Neural progenitor cell (in vitro differentiated cells): Measurements from ENCODE around the gene PUS10. TPM values are rescaled to one million over a fixed set of nuclear protein-coding genes. Genes with fewer than 3 reads are reported as not detected.
"Not testable (repeated sequence)": the region's sequence is repeated elsewhere in the genome, so short reads cannot be mapped to it uniquely, and the experiment has no call there.

Experiments used
- DNase-seq: peaks from one replicate; pipeline ENCODE4 v3.0.0-alpha.2; 2016; ENCODE audit warnings: low spot score
- H2AFZ ChIP-seq: fragments of 200-600 bp; sonication (generic); replicated peaks from 2 replicates; pipeline ENCODE4 v1.6.1; 2016; ENCODE audit warnings: antibody characterized with exemption
- H3F3A ChIP-seq: fragments of 200-600 bp; sonication (generic); 2 replicates; pipeline ENCODE4 v1.6.1; 2016; ENCODE audit warnings: antibody characterized with exemption, low read depth
- H3K27ac ChIP-seq: fragments of 200-600 bp; sonication (generic); 2 replicates; pipeline ENCODE4 v1.5.1; 2016; ENCODE audit warnings: mild to moderate bottlenecking
- H3K27me3 ChIP-seq: fragments of 200-600 bp; sonication (generic); 2 replicates; pipeline ENCODE4 v1.6.1; 2016; ENCODE audit warnings: mild to moderate bottlenecking, moderate library complexity
- H3K36me3 ChIP-seq: fragments of 200-600 bp; sonication (generic); 2 replicates; pipeline ENCODE4 v1.5.1; 2016
- H3K4me1 ChIP-seq: fragments of 200-600 bp; sonication (generic); 2 replicates; pipeline ENCODE4 v1.6.1; 2016; ENCODE audit warnings: mixed run types
- H3K4me2 ChIP-seq: fragments of 200-600 bp; sonication (generic); 2 replicates; pipeline ENCODE4 v1.6.1; 2016
- H3K4me3 ChIP-seq: fragments of 200-600 bp; sonication (generic); 2 replicates; pipeline ENCODE4 v1.5.1; 2016
- H3K79me2 ChIP-seq: fragments of 200-600 bp; sonication (generic); 2 replicates; pipeline ENCODE4 v1.6.1; 2016; ENCODE audit warnings: low read depth
- H3K9ac ChIP-seq: fragments of 200-600 bp; sonication (generic); 2 replicates; pipeline ENCODE4 v1.6.1; 2016
- H3K9me3 ChIP-seq: fragments of 200-600 bp; sonication (generic); 2 replicates; pipeline ENCODE4 v1.5.1; 2016; ENCODE audit warnings: low read depth
- H4K20me1 ChIP-seq: fragments of 200-600 bp; sonication (generic); 2 replicates; pipeline ENCODE4 v1.6.1; 2016; ENCODE audit warnings: low read depth
- H3K27ac Mint-ChIP-seq: 3 replicates; pipeline ENCODE4 v1.8.0; 2021; ENCODE audit warnings: mixed read lengths
- H3K27me3 Mint-ChIP-seq: 2 replicates; pipeline ENCODE4 v1.8.0; 2022; ENCODE audit warnings: low read depth, mild to moderate bottlenecking, inconsistent platforms, moderate library complexity, mixed read lengths; ENCODE audit not compliant: insufficient read depth
- H3K36me3 Mint-ChIP-seq: 3 replicates; pipeline ENCODE4 v1.8.0; 2021; ENCODE audit warnings: mixed read lengths
- H3K4me1 Mint-ChIP-seq: 3 replicates; pipeline ENCODE4 v1.8.0; 2021; ENCODE audit warnings: mixed read lengths
- H3K4me3 Mint-ChIP-seq: 3 replicates; pipeline ENCODE4 v1.8.0; 2021; ENCODE audit warnings: mild to moderate bottlenecking, moderate library complexity, mixed read lengths
- H3K9me3 Mint-ChIP-seq: 3 replicates; pipeline ENCODE4 v1.8.0; 2020; ENCODE audit warnings: mixed read lengths
- EZH2 ChIP-seq: fragments of 200-600 bp; sonication (generic); IDR thresholded peaks from 2 replicates; pipeline ENCODE4 v1.6.1; 2017; ENCODE audit warnings: antibody characterized with exemption, mild to moderate bottlenecking, moderate library complexity
- EZH2phosphoT487 ChIP-seq: fragments of 200-600 bp; sonication (generic); IDR thresholded peaks from 2 replicates; pipeline ENCODE4 v1.6.1; 2017; ENCODE audit warnings: antibody characterized with exemption
- total RNA-seq: library from RNA; depleted of rRNA; stranded (reverse); fragments of >200 nt; gene quantifications from 2 replicates; pipeline ENCODE4 v1.2.3, GENCODE V29; 2015; ENCODE audit warnings: low replicate concordance
- TF ChIP-seq, protein P1 (sequence below): fragments of 200-600 bp; sonication (generic); IDR thresholded peaks from 2 replicates; pipeline ENCODE4 v1.5.1; 2017; ENCODE audit warnings: antibody characterized with exemption, mild to moderate bottlenecking

Gene PUS10
- total RNA-seq, 1 donor from 2014 or later = 11.3 TPM

DNA sequence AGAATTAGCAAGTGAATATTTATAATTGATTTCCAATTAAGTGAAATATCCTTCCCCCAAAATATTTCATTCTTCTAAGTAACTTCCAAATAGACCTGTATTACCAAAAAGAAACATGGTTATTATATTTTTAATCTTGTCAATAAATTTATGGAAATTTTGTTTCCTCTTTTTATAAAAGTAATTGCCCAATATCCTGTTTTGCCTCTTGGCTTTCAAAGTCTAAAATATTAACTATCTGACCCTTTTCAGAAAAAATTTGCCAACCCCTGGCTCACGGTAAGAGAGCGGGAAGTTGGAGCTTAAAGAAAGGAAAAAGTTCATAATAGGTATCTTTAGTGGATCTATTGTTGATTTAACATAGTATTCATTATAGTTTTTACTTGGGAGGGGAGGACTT is 27.2 kb upstream of the PUS10 start:
- TF ChIP-seq EZH2 = no peak
- TF ChIP-seq, protein P1, sequence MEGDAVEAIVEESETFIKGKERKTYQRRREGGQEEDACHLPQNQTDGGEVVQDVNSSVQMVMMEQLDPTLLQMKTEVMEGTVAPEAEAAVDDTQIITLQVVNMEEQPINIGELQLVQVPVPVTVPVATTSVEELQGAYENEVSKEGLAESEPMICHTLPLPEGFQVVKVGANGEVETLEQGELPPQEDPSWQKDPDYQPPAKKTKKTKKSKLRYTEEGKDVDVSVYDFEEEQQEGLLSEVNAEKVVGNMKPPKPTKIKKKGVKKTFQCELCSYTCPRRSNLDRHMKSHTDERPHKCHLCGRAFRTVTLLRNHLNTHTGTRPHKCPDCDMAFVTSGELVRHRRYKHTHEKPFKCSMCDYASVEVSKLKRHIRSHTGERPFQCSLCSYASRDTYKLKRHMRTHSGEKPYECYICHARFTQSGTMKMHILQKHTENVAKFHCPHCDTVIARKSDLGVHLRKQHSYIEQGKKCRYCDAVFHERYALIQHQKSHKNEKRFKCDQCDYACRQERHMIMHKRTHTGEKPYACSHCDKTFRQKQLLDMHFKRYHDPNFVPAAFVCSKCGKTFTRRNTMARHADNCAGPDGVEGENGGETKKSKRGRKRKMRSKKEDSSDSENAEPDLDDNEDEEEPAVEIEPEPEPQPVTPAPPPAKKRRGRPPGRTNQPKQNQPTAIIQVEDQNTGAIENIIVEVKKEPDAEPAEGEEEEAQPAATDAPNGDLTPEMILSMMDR = no peak
- no peak for TF ChIP-seq EZH2phosphoT487
- DNase-seq = no peak
- Mint-ChIP-seq H3K27me3 (peaks cover 3% of the 10 kb centered on the region), H3K4me3 (no peak overlapping the region), H3K4me1 (no peaks in the 10 kb centered on the region), H3K36me3 (peaks cover 17% of the 10 kb centered on the region), H3K9me3 (peaks cover 2% of the 10 kb centered on the region), H3K27ac (no peak overlapping the region)
- no peak overlapping the region for H2AFZ ChIP-seq
- H3K4me3 ChIP-seq = no peak overlapping the region
- H3F3A ChIP-seq = no peaks in the 10 kb centered on the region
- no peaks in the 10 kb centered on the region for H3K9me3 ChIP-seq
- no peaks in the 10 kb centered on the region for H3K27me3 ChIP-seq
- no peak overlapping the region for H3K4me2 ChIP-seq
- H3K27ac ChIP-seq = no peak overlapping the region
- H3K4me1 ChIP-seq = no peaks in the 10 kb centered on the region
- H3K36me3 ChIP-seq = peaks cover 17% of the 10 kb centered on the region
- H3K79me2 ChIP-seq = no peaks in the 10 kb centered on the region
- H3K9ac ChIP-seq = no peak overlapping the region
- H4K20me1 ChIP-seq = no peaks in the 10 kb centered on the region

DNA sequence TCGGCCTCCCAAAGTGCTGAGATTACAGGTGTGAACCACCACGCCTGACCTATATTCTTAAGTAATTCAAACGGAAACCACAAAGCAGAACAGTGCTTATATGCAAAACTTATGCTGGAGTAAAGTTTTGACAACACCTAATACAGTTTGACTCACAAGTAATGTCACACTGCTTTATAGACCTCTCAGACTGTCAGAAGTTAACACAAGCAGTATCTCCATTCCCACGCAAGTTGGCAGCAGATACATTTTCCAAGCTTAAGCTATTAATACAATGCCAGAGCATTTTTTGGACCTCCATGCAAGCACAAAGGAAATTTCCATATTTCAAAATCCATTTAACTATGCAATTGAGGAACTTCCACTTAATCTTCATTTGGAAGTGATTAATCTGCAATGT is 26.6 kb upstream of the PUS10 start:
- H2AFZ ChIP-seq = no peak overlapping the region
- Mint-ChIP-seq H3K4me1 (no peaks in the 10 kb centered on the region), H3K36me3 (peaks cover 17% of the 10 kb centered on the region), H3K27me3 (peaks cover 3% of the 10 kb centered on the region), H3K4me3 (no peak overlapping the region), H3K9me3 (peaks cover 4% of the 10 kb centered on the region), H3K27ac (no peak overlapping the region)
- H3F3A ChIP-seq = no peaks in the 10 kb centered on the region
- H3K4me1 ChIP-seq = no peaks in the 10 kb centered on the region
- no peak overlapping the region for H3K27ac ChIP-seq
- TF ChIP-seq EZH2 (no peak), EZH2phosphoT487 (no peak)
- TF ChIP-seq, protein P1 = no peak
- no peak overlapping the region for H3K4me2 ChIP-seq
- no peaks in the 10 kb centered on the region for H4K20me1 ChIP-seq
- H3K9me3 ChIP-seq = no peaks in the 10 kb centered on the region
- no peaks in the 10 kb centered on the region for H3K79me2 ChIP-seq
- peaks cover 17% of the 10 kb centered on the region for H3K36me3 ChIP-seq
- H3K9ac ChIP-seq = no peak overlapping the region
- no peaks in the 10 kb centered on the region for H3K27me3 ChIP-seq
- no peak for DNase-seq
- H3K4me3 ChIP-seq = no peak overlapping the region

DNA sequence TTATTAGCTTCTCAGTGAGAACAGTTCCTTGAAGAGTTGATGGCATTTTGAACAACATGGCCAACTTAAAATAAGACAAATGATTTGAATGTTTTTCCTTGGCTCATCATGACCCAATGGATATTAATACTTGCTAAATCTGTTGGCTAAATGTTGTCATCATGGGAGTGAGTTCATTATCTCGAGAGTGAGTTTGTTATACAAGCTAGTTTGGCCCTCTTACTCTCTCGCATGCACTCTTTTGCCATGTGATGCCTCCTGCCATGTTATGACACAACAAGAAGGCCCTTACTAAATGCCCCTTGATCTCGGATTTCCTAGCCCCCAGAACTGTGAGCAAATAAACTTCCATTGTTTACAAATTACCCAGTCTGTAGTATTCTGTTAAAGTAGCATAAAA is 24.8 kb upstream of the PUS10 start:
- no peak overlapping the region for H3K4me2 ChIP-seq
- no peak overlapping the region for H3K9ac ChIP-seq
- no peaks in the 10 kb centered on the region for H3K79me2 ChIP-seq
- no peak overlapping the region for H3K27ac ChIP-seq
- H3K36me3 ChIP-seq = peaks cover 7% of the 10 kb centered on the region
- Mint-ChIP-seq H3K36me3 (peaks cover 17% of the 10 kb centered on the region), H3K9me3 (peaks cover 18% of the 10 kb centered on the region), H3K27ac (no peak overlapping the region), H3K27me3 (peaks cover 3% of the 10 kb centered on the region), H3K4me3 (no peak overlapping the region), H3K4me1 (no peaks in the 10 kb centered on the region)
- peaks cover 8% of the 10 kb centered on the region for H3K9me3 ChIP-seq
- H2AFZ ChIP-seq = no peak overlapping the region
- TF ChIP-seq EZH2 (no peak), EZH2phosphoT487 (no peak)
- TF ChIP-seq, protein P1 = no peak
- no peak overlapping the region for H3K4me3 ChIP-seq
- H3K4me1 ChIP-seq = no peaks in the 10 kb centered on the region
- no peak for DNase-seq
- H3F3A ChIP-seq = no peaks in the 10 kb centered on the region
- no peaks in the 10 kb centered on the region for H4K20me1 ChIP-seq
- no peaks in the 10 kb centered on the region for H3K27me3 ChIP-seq

DNA sequence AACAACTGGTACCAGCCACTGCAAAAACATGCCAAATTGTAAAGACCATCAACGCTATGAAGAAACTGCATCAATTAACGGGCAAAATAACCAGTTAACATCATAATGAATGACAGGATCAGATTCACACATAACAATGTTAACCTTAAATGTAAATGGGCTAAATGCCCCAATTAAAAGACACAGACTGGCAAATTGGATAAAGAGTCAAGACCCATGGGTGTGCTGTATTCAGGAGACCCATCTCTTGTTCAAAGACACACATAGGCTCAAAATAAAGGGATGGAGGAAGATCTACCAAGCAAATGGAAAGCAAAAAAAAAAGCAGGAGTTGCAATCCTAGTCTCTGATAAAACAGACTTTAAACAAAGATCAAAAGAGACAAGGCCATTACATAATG is 18.6 kb upstream of the PUS10 start:
- not testable (repeated sequence) for H4K20me1 ChIP-seq, H3K4me3 ChIP-seq, H3K4me3 Mint-ChIP-seq, H3K27me3 Mint-ChIP-seq, H3K27ac Mint-ChIP-seq, H3K4me1 ChIP-seq, H2AFZ ChIP-seq, H3K4me1 Mint-ChIP-seq, H3K27me3 ChIP-seq, H3K79me2 ChIP-seq, H3F3A ChIP-seq, H3K4me2 ChIP-seq, DNase-seq, H3K27ac ChIP-seq, H3K9ac ChIP-seq
- Histone ChIP-seq H3K9me3 (peaks cover 16% of the 10 kb centered on the region), H3K36me3 (peaks cover 30% of the 10 kb centered on the region)
- H3K36me3 Mint-ChIP-seq = peaks cover 55% of the 10 kb centered on the region
- peaks cover 45% of the 10 kb centered on the region for H3K9me3 Mint-ChIP-seq

DNA sequence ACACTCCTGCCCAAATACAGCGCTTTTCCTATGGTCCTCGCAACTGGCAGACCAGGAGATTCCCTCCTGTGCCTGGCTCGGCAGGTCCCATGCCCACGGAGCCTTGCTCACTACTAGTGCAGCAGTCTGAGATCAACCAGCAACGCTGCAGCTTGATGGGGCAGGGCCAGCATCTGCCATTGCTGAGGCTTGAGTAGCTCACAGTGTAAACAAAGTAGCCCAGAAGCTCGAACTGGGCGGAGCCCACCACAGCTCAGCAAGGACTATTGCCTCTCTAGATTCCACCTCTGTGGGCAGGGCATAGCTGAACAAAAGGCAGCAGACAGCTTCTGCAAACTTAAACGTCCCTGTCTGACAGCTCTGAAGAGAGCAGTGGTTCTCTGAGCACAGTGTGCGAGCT is 16.5 kb upstream of the PUS10 start:
- not testable (repeated sequence) for H3K4me2 ChIP-seq, H3K4me3 Mint-ChIP-seq, H3F3A ChIP-seq, H4K20me1 ChIP-seq, H2AFZ ChIP-seq, H3K27ac ChIP-seq, H3K4me3 ChIP-seq, H3K79me2 ChIP-seq, H3K27me3 Mint-ChIP-seq, H3K9ac ChIP-seq, DNase-seq, H3K27me3 ChIP-seq, H3K4me1 Mint-ChIP-seq, H3K27ac Mint-ChIP-seq, H3K4me1 ChIP-seq
- Histone ChIP-seq H3K9me3 (peaks cover 16% of the 10 kb centered on the region), H3K36me3 (peaks cover 31% of the 10 kb centered on the region)
- peaks cover 61% of the 10 kb centered on the region for H3K36me3 Mint-ChIP-seq
- H3K9me3 Mint-ChIP-seq = peaks cover 41% of the 10 kb centered on the region
